HG02840 (cell line): Measurements from ENCODE around the gene PRTG.

Experiments used
- ATAC-seq: cut with Tn5 transposase; IDR thresholded peaks from one replicate; pipeline ENCODE4 v1.9.1; 2021; ENCODE audit warnings: mild to moderate bottlenecking, moderate library complexity, moderate number of reproducible peaks; ENCODE audit not compliant: unreplicated experiment, low FRiP score

The PRTG gene

DNA sequence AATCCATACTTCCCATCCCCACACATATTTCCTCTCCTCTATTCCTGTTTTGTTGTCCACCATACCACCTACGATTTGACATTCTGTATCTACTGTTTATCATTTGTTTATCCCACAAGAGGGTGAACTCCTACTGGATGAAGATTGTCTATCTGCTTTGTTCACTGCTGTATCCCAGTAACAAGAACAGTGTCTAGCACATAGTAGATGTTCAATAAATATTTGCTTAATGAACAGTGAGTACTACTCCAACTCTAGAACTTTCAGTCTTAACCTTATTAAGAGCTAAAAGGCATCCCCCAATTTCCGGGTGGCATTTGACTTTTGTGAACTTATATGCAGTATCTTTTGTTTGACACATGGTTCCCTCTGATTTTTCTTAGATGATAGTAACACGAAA lies 156.1 kb downstream of the PRTG start:
- no peak for ATAC-seq

DNA sequence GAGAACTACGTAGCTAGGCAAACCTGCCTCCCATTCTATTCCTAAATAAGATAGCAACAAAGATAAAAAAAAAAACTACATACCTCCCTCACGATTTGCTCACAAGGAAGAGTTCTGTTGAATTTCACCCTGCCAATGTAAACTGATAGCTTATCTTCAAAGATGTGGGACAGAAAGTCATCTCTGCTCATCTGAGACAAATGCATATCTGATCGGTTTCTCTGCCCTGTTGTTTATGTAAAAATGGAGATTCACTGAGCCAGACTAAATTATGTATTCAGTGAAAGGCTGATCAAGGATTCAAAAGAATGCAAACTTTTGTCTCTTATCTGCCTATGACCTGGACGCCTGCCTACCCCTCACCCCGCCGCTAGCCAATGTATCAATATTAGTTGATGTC lies 166.0 kb downstream of the PRTG start:
- ATAC-seq = no peak

DNA sequence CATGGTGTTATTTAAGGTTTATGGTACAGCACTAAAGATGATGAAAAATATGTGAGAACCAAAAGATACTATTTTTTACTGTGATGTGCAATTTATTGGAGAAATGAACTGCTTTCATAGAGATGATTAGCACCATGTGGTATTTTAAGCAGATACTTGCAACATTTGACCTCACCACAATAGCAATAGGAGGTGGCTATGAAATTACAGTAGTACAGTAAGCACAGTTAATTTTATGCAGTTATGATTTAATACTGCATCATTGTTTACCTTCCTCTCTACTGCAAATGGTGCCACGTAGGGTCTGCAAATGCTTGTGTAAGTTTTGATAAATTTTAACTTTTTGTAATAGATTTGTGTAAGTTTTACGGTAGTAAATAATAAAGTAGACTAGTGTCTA lies 168.9 kb downstream of the PRTG start:
- no peak for ATAC-seq

DNA sequence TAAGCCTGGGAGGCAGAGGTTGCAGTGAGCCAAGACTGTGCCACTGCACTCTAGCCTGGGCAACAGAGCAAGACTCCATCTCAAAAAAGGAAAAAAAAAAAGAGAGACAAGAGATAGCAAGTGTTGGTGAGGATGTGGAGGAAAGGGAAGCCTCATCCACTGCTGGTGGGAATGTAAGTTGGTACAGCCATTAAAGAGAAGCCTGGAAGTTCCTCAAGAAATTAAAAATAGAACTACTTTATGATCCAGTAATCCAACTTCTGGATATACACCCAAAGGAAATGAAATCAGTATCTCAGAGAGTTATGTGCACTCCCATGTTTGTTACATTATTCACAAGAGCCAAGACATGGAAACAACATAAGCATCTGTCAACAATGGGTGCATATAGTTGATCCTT lies 169.7 kb downstream of the PRTG start:
- no peak for ATAC-seq

DNA sequence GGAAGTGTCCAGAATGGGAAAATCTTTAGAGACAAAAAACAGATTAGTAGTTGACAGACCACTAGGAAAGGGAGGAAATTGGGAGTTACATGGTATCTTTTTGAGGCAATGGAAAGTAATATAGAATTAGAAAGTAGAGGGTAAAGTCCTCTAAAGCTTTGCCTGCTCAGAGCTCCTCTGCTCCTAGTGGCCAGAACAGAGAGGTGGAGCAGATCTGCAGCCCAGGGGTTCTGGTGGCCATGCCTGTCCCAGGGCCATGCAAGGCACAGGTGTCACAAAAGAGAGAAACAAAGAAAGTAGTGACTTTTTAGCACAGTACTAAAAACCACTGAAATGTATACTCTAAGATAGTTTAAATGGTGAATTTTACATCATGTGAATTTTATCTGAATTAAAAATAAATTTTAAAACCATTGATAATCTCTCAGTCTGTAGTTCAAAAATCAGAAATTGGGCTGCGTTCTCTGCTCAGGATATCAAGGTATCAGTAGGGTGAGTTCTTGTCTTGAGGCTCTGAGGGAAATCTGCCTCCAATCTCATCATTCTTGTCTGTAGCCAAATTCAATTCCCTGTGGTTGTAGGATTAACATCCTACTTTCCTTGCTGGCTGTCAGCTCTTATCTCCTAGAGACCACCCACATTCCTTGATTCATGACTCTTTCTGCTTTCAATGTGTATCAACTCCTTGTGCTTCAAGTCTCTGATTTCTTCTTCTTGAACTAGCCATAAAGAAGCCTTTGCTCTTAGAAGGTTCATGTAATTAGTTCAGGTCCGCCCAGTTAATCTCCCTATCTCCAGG lies 178.4 kb downstream of the PRTG start:
- no peak for ATAC-seq

DNA sequence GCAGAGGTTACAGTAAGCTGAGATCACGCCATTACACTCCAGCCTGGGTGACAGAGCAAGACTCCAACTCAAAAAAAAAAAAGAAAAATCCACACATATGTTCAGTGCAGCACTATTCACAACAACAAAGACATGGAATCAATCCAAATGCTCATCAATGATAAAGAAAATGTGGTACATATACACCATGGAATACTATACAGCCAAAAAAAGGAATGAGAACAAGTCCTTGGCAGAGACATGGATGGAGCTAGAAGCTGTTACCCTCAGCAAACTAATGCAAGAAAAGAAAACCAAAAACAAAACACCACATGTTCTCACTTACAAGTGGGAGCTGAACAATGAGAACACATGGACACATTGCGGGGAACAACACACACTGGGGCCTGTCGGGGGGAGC lies 180.4 kb downstream of the PRTG start:
- ATAC-seq = no peak
